Kidney (tissue), 14 donors: ENCODE data around the gene CYTH1. TPM values are rescaled to one million over a fixed set of nuclear protein-coding genes. Genes with fewer than 3 reads are reported as not detected.
A peak's percentile ranks its signal among the peaks of the same experiment; 100 is the strongest.

Experiments used
- DNase-seq, 5 donors: peaks; one replicate each; pipeline ENCODE4 v3.0.0-alpha.2; 2013 to 2020
- FAIRE-seq: peaks from 2 replicates; lab custom pipeline; 2012; peaks lifted over from hg19 to GRCh38; lab: Jason Lieb, UNC
- H3K27ac ChIP-seq, 2 donors: one replicate each; pipeline ENCODE4 v1.7.0; 2013; ENCODE audit warnings: low read depth in 2 of 2, low read length in 2 of 2, inconsistent platforms in 1 of 2
- H3K27me3 ChIP-seq: one replicate; pipeline ENCODE4 v1.7.1; 2013; ENCODE audit warnings: low read length, inconsistent platforms; ENCODE audit not compliant: control insufficient read depth, insufficient read depth
- H3K36me3 ChIP-seq, 3 donors: one replicate each; pipeline versions ENCODE4 v1.7.0 to v1.7.1; 2013; ENCODE audit warnings: low read length in 3 of 3, control low read depth in 1 of 3, inconsistent platforms in 1 of 3; ENCODE audit not compliant: insufficient read depth in 3 of 3, control insufficient read depth in 2 of 3
- H3K4me1 ChIP-seq, 3 donors: one replicate each; pipeline versions ENCODE4 v1.7.0 to v1.7.1; 2013; ENCODE audit warnings: low read length in 3 of 3, inconsistent platforms in 1 of 3, low read depth in 1 of 3; ENCODE audit not compliant: control insufficient read depth in 2 of 3, insufficient read depth in 2 of 3
- H3K4me3 ChIP-seq, 3 donors: one replicate each; pipeline versions ENCODE4 v1.7.0 to v1.8.1; 2013; ENCODE audit warnings: low read length in 3 of 3, control low read depth in 1 of 3, inconsistent platforms in 1 of 3
- H3K9ac ChIP-seq, 3 donors: one replicate each; pipeline versions ENCODE4 v1.7.0 to v1.7.1; 2013; ENCODE audit warnings: low read length in 3 of 3, control low read depth in 1 of 3, inconsistent platforms in 1 of 3
- H3K9me3 ChIP-seq, 3 donors: one replicate each; pipeline versions ENCODE4 v1.7.0 to v1.7.1; 2013; ENCODE audit warnings: low read length in 3 of 3, control low read depth in 1 of 3, inconsistent platforms in 1 of 3; ENCODE audit not compliant: control insufficient read depth in 2 of 3, insufficient read depth in 1 of 3
- intact Hi-C: fragments of 100-400 bp; cut with DNase I; formaldehyde crosslinking; loops from one replicate; pipeline ENCODE4 v1.11.1; 2022
- polyA plus RNA-seq: library from polyadenylated mRNA; stranded (reverse); fragments of 350-450 nt; fragmentation: Illumina TruSeq; extraction: RNeasy Lipid Tissue Mini Kit (QIAGEN cat#74804); gene quantifications from one replicate; pipeline ENCODE4 v1.2.3, GENCODE V29; 2014; ENCODE audit warnings: low read depth, low replicate concordance; ENCODE audit not compliant: insufficient read depth
- total RNA-seq: library from RNA; stranded (reverse); fragmentation: NEBNext Ultra II Directional; extraction: Animal tissue kit (Norgen Biotek cat#: 25700); gene quantifications from one replicate; pipeline ENCODE4 v1.2.1, GENCODE V29; 2021
- TF ChIP-seq, protein P1 (sequence below): IDR thresholded peaks from 3 replicates; pipeline ENCODE4 v1.5.1; 2012; ENCODE audit warnings: mild to moderate bottlenecking, moderate library complexity, borderline replicate concordance; ENCODE audit not compliant: insufficient read depth; ENCODE audit errors: extremely low read depth
- donor health status: control.
- donor health status: control.
- donor health status: control.
- donor health status: control.
- donor health status: control.
- donor health status: DM: yes; HTN: yes; CAD: no.
- donor health status: Normal renal cell carcinoma (clear cell type).

CYTH1 gene
- total and polyA plus RNA-seq, 2 donors from 2014 or later, result 25.3 to 59.7 TPM

DNA sequence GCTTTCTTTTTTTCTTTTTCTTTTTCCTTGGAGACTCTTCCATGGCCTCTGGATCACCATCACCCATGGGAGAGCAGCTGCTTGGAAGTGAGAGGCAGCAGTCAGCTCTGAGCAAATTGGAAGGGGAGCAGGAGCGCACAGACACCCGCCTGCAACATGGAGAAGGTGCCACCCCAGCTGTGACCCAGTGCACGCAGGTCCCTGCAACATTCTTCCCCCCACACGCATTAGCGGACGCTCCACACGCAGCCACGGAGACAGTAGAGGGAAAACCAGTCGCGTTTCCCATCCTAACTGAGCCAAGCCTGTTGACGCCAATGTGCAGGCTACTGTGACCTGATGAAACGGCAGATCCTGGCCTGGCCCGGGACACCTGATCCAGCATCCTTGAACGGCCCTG, 20.4 kb upstream of the CYTH1 start:
- peak in 1 of 5 donors; percentile 39 for DNase-seq
- H3K4me1 ChIP-seq, result no peaks in the 10 kb centered on the region
- H3K27ac ChIP-seq, result no peak overlapping the region
- H3K36me3 ChIP-seq, result peaks cover 3 to 43% (median 38%) of the 10 kb centered on the region in 3 donors
- intact Hi-C loops, result no loop called here
- FAIRE-seq, result no peak
- H3K9ac ChIP-seq, result no peak overlapping the region
- no peak overlapping the region for H3K4me3 ChIP-seq
- H3K27me3 ChIP-seq, result no peaks in the 10 kb centered on the region
- TF ChIP-seq, protein P1, sequence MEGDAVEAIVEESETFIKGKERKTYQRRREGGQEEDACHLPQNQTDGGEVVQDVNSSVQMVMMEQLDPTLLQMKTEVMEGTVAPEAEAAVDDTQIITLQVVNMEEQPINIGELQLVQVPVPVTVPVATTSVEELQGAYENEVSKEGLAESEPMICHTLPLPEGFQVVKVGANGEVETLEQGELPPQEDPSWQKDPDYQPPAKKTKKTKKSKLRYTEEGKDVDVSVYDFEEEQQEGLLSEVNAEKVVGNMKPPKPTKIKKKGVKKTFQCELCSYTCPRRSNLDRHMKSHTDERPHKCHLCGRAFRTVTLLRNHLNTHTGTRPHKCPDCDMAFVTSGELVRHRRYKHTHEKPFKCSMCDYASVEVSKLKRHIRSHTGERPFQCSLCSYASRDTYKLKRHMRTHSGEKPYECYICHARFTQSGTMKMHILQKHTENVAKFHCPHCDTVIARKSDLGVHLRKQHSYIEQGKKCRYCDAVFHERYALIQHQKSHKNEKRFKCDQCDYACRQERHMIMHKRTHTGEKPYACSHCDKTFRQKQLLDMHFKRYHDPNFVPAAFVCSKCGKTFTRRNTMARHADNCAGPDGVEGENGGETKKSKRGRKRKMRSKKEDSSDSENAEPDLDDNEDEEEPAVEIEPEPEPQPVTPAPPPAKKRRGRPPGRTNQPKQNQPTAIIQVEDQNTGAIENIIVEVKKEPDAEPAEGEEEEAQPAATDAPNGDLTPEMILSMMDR, result no peak
- no peaks in the 10 kb centered on the region for H3K9me3 ChIP-seq

GRCh38 chr17:78802008-78802407, 19.9 kb upstream of the CYTH1 start:
- intact Hi-C loops, result no loop called here
- no peaks in the 10 kb centered on the region for H3K4me1 ChIP-seq
- TF ChIP-seq, protein P1, result no peak
- FAIRE-seq (no peak), DNase-seq (peak in 1 of 5 donors; percentile 59)
- H3K36me3 ChIP-seq, result peaks cover 2 to 43% (median 37%) of the 10 kb centered on the region in 3 donors
- H3K27me3 ChIP-seq, result no peaks in the 10 kb centered on the region
- H3K27ac ChIP-seq, result no peak overlapping the region
- no peak overlapping the region for H3K9ac ChIP-seq
- H3K9me3 ChIP-seq, result no peaks in the 10 kb centered on the region
- H3K4me3 ChIP-seq, result no peak overlapping the region

DNA sequence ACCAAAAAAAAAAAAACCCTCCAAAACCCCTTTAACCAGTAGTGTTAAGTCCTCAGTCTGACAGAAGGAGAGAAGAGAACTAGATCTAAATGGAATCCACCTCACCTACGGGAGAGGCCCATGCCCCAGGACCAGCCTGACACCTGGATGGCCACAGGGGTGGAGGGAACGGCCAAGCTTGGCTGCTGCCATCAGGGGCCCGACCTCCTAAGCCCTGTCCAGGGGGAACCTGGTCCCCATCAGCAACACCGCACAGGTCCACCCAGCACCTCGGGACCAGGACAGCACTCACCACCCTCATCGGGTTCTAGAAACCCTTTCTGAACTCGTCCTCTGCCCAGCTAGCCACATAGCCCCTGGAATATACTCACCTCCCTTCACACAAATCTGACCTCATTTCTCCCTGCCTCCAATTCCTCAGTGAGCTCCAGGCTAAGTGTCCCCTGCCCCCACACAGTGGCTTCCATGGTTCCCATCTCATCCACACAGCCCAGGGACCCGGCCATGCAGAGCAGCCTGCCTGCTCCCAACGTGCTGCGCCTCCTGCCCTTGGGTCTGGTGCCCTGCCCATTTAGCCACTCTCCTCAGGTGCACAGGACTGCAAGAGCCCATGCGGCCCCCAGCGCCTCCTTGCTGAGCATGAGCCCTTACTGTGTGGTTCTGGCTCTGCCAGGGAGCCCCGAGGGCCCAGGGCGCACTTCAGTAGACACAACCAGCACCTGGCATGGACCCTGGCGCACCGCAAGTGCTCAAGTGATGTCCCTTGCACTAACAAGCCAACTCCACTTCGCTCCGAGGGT, 18.3 kb upstream of the CYTH1 start:
- Histone ChIP-seq H3K27me3 (no peaks in the 10 kb centered on the region), H3K27ac (peak overlapping the region in 1 of 2 donors; percentile 17), H3K4me3 (no peak overlapping the region), H3K9me3 (no peaks in the 10 kb centered on the region), H3K9ac (no peak overlapping the region), H3K36me3 (peaks cover 2 to 46% (median 35%) of the 10 kb centered on the region in 3 donors), H3K4me1 (no peaks in the 10 kb centered on the region)
- DNase-seq (peak in 1 of 5 donors; percentile 72), FAIRE-seq (no peak)
- TF ChIP-seq, protein P1, result no peak
- intact Hi-C loops, result no loop called here
